Measurements from ENCODE around the gene SEC24B.

DNA sequence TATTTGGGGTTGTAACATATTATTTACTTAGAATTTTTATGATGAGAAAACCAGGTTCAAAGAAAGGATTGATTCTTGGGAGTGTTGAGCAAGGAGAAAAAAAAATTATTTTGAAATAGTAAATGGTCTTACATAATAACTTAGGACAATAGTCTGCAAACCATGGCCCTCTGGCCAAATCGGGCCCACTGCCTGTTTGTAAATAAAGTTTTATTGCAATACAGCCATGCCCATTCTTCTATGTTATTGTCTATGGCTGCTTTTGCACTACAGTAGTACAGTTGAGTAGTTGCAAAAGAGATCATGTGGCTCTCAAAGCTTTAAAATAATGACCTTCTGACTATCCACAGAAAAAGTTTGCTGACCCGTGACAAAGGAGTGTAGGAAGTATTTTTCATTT, 63.3 kb downstream of the SEC24B start:
- TF ChIP-seq, protein P1, sequence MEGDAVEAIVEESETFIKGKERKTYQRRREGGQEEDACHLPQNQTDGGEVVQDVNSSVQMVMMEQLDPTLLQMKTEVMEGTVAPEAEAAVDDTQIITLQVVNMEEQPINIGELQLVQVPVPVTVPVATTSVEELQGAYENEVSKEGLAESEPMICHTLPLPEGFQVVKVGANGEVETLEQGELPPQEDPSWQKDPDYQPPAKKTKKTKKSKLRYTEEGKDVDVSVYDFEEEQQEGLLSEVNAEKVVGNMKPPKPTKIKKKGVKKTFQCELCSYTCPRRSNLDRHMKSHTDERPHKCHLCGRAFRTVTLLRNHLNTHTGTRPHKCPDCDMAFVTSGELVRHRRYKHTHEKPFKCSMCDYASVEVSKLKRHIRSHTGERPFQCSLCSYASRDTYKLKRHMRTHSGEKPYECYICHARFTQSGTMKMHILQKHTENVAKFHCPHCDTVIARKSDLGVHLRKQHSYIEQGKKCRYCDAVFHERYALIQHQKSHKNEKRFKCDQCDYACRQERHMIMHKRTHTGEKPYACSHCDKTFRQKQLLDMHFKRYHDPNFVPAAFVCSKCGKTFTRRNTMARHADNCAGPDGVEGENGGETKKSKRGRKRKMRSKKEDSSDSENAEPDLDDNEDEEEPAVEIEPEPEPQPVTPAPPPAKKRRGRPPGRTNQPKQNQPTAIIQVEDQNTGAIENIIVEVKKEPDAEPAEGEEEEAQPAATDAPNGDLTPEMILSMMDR (IDR thresholded peaks at IDR 0.05): no peak
- TF ChIP-seq EZH2 (IDR thresholded peaks at IDR 0.05): no peak
- TF ChIP-seq EZH2phosphoT487 (IDR thresholded peaks at IDR 0.05): no peak
